ENCODE measurements around the gene LCOR.
"Not testable (repeated sequence)": the region's sequence is repeated elsewhere in the genome, so short reads cannot be mapped to it uniquely, and the experiment has no call there.

LCOR gene

GRCh38 chr10:96803288-96803664 is 28.8 kb upstream of the LCOR start:
- H3K4me3 ChIP-seq (ENCODE audit: low read length) = no peak overlapping the region
- no peak for TF ChIP-seq CTCF (conservative IDR thresholded peaks at IDR 0.05; ENCODE audit: low read length)
- no peak for DNase-seq (ENCODE audit: low read depth)

GRCh38 chr10:96814264-96814663 is 17.8 kb upstream of the LCOR start:
- no peak overlapping the region for H3K4me3 ChIP-seq (ENCODE audit: low read length)
- TF ChIP-seq CTCF (conservative IDR thresholded peaks at IDR 0.05; ENCODE audit: low read length) = no peak
- peak; percentile 92 for DNase-seq (ENCODE audit: low read depth)

GRCh38 chr10:96818971-96819370 is 13.1 kb upstream of the LCOR start:
- not testable (repeated sequence) for DNase-seq (ENCODE audit: low read depth); H3K4me3 ChIP-seq (ENCODE audit: low read length)

- no peak for TF ChIP-seq CTCF (conservative IDR thresholded peaks at IDR 0.05; ENCODE audit: low read length)
- no peak overlapping the region for H3K4me3 ChIP-seq (ENCODE audit: low read length)
- DNase-seq (ENCODE audit: low read depth) = no peak
These were observed 11.3 kb upstream of the LCOR start for GRCh38 chr10:96820765-96821164.

- TF ChIP-seq CTCF (conservative IDR thresholded peaks at IDR 0.05; ENCODE audit: low read length) = no peak
These were observed 5.7 kb upstream of the LCOR start for GRCh38 chr10:96826438-96826837.

GRCh38 chr10:96828609-96829008 is 3.5 kb upstream of the LCOR start:
- H3K4me3 ChIP-seq (ENCODE audit: low read length) = no peak overlapping the region
- no peak for TF ChIP-seq CTCF (conservative IDR thresholded peaks at IDR 0.05; ENCODE audit: low read length)
- DNase-seq (ENCODE audit: low read depth) = no peak

More at GRCh38 chr10:96826438-96826837, 5.7 kb upstream of the LCOR start:
- DNase-seq (ENCODE audit: low read depth) = no peak
- no peak overlapping the region for H3K4me3 ChIP-seq (ENCODE audit: low read length)

- no peak for TF ChIP-seq CTCF (conservative IDR thresholded peaks at IDR 0.05; ENCODE audit: low read length)
- DNase-seq (ENCODE audit: low read depth) = no peak
- no peak overlapping the region for H3K4me3 ChIP-seq (ENCODE audit: low read length)
These were observed 2.9 kb upstream of the LCOR start for GRCh38 chr10:96829029-96829773.
